HG03432 (cell line): ENCODE results near the gene GFOD1.

Source experiments
- ATAC-seq: cut with Tn5 transposase; IDR thresholded peaks from one replicate; pipeline ENCODE4 v1.9.1; 2021; ENCODE audit warnings: mild to moderate bottlenecking, moderate library complexity; ENCODE audit not compliant: unreplicated experiment

Gene GFOD1

GRCh38 chr6:13360671-13361540 is 126.5 kb downstream of the GFOD1 start:
- ATAC-seq, result no peak

DNA sequence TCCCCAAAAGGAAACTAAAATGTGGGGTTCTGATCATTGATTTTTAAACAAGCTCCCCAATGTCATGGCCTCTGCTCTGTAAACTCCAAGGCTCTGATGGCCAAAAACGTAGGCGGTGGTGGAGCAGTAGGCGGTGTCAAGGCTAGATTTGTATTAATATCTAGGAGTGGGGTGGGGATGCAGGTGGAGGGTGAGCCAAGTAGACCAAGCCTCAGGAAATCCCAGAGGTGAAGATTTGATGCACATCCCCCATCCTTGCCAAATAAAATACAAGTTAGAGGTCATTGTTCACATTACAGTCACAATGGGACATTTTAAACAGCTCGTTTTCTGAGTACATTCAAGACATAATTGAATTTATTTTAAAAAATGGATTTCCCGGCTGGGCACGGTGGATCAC is 128.1 kb downstream of the GFOD1 start:
- no peak for ATAC-seq

GRCh38 chr6:13358511-13358910 is 128.9 kb downstream of the GFOD1 start:
- no peak for ATAC-seq

GRCh38 chr6:13357551-13358075 is 129.8 kb downstream of the GFOD1 start:
- ATAC-seq, result no peak

GRCh38 chr6:13355999-13356785 is 131.2 kb downstream of the GFOD1 start:
- peak; percentile 91 for ATAC-seq

- peak; percentile 42 for ATAC-seq
Observed at GRCh38 chr6:13355043-13355945, 132.1 kb downstream of the GFOD1 start.

GRCh38 chr6:13354331-13355042 is 132.9 kb downstream of the GFOD1 start:
- no peak for ATAC-seq

DNA sequence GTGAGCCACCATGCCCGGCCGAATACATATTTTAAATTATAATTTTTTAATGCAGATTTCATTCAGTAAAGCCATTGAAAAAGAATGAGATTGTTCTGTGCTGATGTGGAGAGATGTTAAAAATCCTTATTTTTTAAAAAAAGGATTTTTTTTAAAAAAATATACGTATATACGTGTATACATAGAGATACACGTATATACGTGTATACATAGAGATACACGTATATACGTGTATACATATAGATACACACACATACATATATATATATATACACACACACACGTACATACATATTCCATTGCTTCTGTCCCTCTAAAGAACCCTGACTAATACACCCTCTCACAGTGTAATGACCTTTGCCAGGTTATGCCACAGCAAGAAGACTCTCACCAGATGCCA is 135.2 kb downstream of the GFOD1 start:
- ATAC-seq, result no peak

- ATAC-seq, result no peak
Observed at GRCh38 chr6:13351271-13351670, 136.1 kb downstream of the GFOD1 start.

DNA sequence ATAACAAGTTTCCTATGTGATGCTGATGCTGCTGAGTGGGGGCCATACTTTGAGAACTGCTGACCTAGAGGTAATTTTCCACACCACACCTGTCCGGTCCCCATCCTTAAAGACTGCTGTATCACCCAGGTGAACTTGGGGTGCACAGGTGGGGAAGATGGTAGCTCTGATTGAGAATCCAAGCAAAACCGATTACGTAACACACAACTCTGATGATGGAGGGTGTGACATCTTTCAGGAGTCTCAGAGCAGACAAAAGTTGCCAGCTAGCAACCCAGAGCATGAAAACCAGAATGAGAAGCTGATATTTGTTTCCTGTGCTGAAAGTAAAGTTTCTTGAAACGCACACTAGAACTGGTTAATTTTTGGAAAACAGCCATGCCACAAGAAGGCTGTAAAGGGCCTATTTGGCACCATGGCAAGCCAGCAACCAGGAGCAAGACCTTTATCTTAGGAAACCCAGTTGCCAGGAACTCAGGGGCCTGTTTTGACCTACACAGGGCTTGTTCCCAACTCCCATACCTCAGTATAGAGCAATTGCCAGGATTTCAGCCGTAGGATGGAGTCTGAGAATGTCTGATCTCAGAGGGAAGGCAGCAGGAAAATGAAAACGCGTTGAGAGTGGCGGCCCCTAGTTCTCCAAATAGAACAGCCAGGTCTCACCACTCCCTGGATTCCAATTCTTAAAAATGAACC is 137.4 kb downstream of the GFOD1 start:
- no peak for ATAC-seq

- no peak for ATAC-seq
Observed at GRCh38 chr6:13348334-13349113, 138.9 kb downstream of the GFOD1 start.

DNA sequence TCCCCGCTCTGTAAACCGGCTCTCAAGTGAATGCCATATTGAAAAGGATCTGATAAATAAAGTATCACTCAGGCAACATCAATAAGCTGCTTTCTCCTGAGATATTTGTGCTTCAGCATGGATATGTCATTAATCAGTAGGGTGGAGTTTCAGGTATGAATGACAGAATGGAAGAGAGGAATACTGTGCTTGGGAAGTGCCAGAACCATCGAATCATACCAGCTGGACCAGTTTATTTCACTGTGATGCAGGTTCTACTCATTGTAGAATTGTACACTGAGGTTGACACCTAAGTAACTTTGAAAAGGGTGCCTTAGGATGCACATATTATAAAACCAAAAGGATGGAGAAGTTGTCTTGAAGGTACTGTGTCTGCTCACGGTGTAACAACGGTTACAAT is 141.2 kb downstream of the GFOD1 start:
- no peak for ATAC-seq

- no peak for ATAC-seq
Observed at GRCh38 chr6:13342414-13343019, 144.9 kb downstream of the GFOD1 start.

DNA sequence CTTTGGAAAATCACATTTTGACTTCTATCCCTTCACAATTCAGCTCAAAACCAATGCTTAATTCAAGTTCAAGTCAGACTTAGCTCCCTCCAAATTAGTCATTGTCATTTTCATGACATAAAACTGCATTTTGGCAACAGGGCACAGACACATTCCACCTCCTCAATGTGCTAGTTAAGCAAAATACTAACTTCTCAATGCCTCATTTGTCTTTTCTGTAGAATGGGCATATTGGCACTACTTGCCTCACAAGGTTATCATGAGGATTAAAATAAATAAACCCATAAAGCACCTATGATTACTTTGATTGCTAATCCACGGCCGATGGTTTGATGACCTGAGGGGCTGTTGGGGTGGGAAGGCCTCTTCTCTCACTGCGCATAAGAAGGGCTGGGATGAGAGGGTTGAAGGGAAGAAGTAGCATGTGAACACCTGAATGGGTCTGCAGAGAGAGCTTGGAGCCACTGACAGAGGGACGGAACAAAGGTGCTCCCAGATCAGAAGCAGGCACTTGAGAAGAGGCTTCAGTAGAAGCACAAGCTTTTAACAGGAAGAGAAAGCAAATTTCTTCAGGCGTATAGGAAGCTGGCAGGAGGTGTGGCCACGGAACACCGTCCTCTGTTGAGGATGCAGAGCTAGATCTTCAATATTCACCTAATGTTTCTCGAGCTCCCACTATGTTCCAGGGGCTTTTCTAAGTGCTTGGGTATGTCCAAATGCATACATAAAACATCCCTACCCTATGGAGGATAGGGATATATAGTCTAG is 147.4 kb downstream of the GFOD1 start:
- no peak for ATAC-seq

DNA sequence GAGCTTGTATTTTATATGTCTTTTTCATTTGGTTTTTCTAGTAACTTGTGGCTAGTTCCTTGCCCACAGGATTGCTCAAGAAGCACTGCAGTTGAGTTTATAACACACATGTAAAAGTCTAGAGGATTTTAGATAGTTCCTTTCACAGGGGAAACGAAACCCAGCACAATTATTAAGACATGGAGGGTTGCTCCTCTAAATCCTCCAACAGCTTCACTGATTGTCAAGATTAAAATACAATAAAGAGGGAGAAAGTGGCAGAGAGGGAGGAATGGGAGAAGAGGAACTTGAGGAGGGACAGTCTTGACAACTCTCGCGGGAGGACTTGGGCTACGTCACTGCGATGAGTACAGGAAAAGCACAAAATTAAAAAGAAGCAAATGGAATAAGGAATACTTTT is 149.4 kb downstream of the GFOD1 start:
- no peak for ATAC-seq

GRCh38 chr6:13336553-13336952 is 150.8 kb downstream of the GFOD1 start:
- ATAC-seq, result no peak

- ATAC-seq, result no peak
Observed at GRCh38 chr6:13334953-13335352, 152.4 kb downstream of the GFOD1 start.

- no peak for ATAC-seq
Observed at GRCh38 chr6:13332349-13332706, 155.1 kb downstream of the GFOD1 start.
